ENCODE data around the gene TASP1.

DNA sequence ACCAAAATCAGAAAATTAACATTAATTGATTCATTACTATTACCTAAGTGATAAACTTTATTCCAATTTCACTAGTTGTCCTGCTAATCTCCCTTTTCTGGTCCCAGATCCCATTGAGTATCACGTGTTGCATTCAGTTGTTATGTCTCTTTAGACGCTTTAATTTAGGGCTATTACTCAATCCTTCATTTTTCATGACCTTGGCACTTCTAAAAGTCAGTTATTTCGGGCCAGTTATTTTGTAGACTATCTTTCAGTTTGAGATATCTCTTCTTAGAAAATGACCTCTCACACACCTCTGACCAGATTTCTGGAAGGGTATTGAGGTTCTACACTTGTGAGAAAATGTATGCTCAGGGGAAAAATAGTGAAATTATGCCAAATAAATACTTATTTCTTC, 34.0 kb upstream of the TASP1 start:
- no peak for TF ChIP-seq CTCF (IDR thresholded peaks at IDR 0.05)
- no peak for TF ChIP-seq POLR2A (IDR thresholded peaks at IDR 0.05)

Data from Peyer's patch (tissue), 4 donors.